Prostate gland (tissue), 2 donors: Measurements from ENCODE around the gene RUFY2.

Source experiments
- CTCF ChIP-seq, 4 experiments: fragments of 200-600 bp in 2 of 4; fragments of 450-650 bp in 2 of 4; sonication (generic) in 2 of 4; IDR thresholded peaks; 1 replicate in 3 of 4; 2 replicates in 1 of 4; pipeline ENCODE4 v1.5.1; 2016 to 2019; ENCODE audit warnings: antibody characterized with exemption in 4 of 4, mild to moderate bottlenecking in 2 of 4, moderate library complexity in 2 of 4
- POLR2AphosphoS5 ChIP-seq: sonication (generic); formaldehyde crosslinking; IDR thresholded peaks from one replicate; pipeline ENCODE4 v1.6.1; 2017; ENCODE audit warnings: antibody characterized with exemption

DNA sequence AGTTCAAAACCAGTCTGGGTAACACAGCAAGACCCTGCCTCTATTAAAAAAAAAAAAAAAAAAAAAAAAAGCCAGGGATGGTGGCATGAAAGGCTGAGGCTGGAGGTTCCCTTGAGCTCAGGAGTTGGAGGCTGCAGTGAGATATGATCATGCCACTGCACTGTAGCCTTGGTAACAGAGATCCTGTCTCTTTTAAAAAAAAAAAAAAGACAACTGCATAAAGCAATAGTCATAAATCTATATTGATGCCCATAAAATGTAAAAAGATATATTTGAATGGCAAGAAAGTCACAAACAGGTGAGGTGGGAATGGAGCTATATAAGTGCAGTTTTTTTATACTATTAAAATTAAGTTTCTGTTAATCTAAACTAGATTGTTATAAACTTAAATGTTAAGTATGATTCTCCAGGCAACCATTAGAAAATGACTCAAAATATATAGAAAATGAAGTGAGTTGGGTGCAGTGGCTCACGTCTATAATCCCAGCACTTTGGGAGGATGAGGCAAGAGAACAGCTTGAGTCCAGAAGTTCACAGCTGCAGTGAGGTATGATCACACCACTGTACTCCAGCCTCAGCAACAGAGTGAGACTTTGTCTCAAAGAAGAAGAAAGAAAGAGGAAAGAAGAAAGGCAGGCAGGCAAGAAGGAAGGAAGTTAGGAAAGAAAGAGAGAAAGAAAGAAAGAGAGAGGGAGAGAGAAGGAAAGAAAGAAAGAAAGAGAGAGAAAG, 88.6 kb downstream of the RUFY2 start:
- TF ChIP-seq POLR2AphosphoS5 (no peak), CTCF (IDR thresholded peaks at IDR 0.05) (no peak)
